GM03348 (cell line): Measurements from ENCODE around the gene ARHGEF19.
A peak's percentile ranks its signal among the peaks of the same experiment; 100 is the strongest.
"Not testable (repeated sequence)": the region's sequence is repeated elsewhere in the genome, so short reads cannot be mapped to it uniquely, and the experiment has no call there.

Source experiments
- DNase-seq: peaks from one replicate; pipeline ENCODE4 v3.0.0; 2012; ENCODE audit warnings: low spot score

ARHGEF19 gene

DNA sequence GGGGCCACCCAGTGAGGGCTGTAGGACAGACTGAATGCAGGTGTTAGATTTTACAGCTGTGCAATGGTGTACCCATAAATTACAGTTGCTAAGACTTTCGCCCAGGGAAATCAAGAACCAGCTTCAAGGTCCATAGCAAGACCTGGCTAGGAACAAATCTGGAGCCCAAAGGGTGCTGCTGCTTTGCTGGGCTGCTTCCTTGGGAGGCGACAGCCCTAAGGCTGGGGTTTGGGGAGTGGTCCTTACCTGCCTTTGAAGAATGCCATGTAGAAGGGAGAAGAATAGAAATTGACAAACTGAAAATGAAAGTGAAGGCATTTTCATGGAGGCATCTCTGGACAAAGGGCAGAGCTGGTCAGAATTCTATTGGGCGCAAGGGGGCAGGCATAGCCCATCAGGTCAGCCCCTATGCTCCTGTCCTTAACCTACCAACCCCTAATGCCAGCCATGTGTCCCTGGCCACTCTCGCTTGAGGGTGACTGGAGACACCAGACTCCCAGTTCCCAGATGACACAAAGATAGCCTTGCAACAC is 7.6 kb upstream of the ARHGEF19 start:
- DNase-seq: no peak

DNA sequence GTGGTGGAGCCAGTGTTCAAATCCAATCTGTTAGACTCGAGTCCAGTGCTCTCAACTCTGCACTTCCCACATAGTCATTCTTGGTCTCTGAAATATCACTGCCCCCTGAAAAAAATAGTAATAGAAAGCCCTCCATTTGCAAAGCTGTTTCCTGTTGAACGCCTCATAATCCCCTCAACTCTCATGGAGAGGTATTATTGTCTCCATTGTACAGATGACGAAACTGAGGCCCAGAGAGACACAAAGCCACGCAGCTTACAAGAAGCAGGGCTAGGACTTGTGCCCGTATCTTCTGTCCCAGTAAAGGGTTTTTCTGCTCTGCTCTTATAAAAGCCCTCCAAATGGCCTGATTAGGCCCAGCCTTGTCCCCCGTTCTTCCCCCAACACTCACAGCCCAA is 6.2 kb upstream of the ARHGEF19 start:
- DNase-seq: no peak

DNA sequence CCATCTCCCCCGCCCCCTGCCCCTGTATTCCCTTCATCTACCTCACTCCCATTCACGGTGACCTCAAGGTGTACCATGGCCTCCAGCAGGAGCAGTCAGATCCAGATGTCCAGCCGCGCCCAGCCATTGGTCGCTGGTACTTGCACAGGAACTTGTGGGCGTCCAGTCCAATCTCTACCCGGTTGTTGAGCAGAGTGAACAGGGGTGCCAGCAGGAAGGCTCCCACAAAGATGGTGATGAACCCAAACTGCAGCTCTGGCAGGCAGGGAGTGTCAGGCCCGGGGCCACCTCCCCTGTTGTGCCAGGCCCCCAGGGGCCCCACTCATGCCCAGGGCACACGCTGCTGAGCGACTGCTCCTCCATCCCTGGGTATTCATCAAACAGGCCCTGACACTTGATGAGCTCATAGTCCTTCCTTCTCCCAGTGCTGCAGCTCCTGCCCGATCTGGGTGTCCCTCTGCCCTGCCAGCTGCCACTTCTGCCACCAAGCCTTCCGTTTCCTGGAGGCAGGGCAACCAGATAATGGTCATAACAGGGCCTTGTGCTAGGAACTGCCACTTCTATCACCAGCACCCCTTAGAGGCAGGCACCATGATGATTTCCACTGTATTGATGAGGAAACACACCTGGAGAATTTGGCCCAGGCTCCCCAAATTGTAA is 5.7 kb upstream of the ARHGEF19 start:
- no peak for DNase-seq

DNA sequence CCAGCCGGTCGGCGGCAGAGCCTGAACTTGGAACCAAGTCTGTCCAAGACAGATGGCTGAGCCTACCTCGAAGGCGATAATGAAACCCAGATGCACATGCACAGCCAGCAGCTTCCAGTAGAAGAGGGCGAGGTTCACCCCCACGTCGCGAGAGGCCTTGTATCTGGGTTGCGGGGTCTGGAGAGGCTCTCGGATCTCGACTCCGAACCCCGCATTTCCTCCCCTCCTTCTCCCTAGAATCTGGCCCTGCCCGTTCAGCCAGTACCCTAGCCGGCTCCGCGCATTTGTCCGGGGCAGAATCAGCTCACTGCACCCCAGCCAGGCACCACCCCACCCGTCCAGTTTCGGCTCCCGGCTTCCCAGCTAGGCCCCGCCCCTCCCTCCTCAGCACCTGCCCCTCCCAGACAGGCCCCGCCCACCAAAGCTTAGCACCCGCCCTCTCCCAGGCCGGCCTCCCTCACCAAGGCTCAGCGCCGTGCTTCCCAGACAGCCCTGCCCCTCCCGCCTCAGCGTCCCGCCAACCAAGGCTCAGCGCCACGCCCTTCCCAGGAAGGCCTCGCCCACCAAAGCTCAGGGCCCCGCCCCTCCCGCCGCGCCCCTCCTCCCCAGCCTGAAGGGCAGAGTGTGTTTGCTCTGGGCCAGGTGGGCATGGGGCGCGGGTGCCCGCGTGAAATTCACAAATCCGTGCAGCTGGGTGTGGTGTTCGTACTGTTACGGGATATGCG is 4.8 kb upstream of the ARHGEF19 start:
- peak; percentile 99 for DNase-seq

DNA sequence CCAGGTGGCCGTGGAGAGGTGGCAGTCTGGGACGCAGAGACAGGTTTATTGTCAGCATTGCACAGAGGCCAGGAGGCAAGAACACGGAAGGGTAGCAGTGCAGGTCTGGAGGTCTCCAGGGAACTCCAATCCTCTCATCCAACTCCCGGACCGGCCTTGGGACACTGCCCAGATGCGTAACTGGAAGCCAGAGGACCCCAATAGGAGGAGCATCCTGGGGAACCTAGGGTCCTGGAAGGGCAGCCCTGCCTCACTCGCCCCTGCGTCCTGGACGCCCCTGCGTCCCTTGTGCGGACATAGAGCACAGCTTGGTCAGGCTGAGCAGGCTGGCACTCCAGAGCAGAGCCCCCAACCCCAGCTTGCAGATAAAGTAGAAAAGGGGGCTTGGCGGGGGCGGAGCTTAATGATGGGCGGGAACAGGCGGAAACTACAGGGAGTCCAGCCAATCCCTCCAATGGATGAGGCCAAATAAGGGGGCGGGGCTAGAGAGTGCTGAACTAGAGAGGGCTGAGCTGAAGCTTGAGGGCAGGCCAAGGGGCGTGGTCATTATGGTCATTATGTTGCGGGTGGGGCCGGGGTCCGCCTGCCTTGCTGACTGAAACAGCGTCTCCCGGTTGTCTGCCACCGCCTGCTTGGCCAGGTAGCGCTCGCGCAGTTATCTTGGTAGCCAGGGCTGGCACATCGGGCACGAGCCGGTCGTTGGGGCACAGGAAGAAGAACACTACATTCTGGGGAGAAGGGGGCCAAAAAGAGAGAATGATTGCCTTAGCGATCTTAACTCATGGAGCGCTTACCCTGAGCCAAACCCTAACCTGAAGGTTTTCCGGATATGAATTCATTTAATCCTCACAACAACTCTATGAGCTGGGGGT is 3.7 kb upstream of the ARHGEF19 start:
- DNase-seq: peak; percentile 67

DNA sequence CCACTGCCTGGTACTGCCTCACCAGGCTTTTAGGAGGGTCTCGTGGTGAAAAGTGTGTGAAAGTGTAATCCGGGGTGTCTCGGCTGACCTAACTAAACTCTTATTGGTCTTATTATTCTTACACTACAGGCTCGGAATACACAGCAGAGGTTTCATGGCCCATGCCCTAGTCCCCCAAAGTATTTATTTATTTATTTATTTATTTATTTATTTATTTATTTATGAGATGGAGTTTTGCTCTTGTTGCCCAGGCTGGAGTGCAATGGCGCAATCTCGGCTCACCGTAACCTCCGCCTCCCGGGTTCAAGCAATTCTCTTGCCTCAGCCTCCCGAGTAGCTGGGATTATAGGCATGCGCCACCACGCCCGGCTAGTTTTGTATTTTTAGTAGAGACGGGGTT is 2.8 kb upstream of the ARHGEF19 start:
- DNase-seq: not testable (repeated sequence)

DNA sequence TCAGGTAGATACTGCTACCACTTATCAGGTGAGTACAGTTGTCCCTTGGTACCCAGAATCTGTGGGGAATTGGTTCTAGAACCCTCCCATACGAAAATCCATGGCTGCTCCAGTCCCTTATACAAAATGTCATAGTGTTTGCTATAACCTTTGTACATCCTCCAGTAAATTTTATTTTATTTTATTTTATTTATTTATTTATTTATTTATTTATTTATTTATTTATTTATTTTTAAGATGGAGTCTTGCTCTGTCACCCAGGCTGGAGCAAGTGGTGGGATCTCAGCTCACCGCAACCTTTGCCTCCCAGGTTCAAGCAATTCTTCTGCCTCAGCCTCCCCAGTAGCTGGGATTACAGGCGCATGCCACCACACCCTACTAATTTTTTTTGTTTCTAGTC is 1.1 kb upstream of the ARHGEF19 start:
- not testable (repeated sequence) for DNase-seq

DNA sequence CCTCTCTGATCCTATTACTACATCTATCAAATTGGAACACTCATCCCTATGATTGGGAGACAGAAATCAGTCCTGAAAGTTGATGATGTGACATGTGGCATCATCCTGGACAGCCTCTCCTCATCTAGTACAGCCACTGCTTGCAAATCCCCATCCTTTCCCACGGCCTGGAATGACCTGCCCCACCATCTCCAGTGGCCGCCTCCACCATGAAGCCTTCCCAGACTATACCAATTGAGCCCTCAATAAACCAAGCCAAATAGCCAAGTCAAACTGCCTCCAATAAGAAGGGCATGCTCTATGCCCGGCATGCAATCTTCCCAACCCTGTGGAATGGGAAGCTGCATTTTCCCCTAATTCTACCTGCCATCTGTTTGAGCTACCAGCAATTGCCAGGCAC is 561 bp upstream of the ARHGEF19 start:
- DNase-seq: no peak

DNA sequence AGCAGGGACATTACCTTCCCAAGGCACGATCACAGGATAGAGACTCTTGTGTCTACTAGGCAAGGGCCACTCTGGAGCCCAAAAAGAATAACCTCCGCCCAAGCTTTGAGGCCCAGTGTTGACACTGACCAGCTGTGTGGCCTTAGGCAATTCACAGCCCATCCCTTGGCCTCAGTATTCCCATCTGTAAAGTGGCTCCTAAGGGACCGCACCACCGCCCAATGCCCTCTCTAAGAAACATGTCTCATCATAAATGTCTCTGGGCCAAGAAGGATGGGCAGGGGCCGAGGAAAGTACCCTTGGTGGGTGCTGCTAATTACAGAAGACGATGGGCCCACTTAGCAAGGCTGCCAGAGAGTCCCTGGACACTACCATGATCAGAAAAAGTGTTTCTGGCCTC is 628 bp downstream of the ARHGEF19 start:
- no peak for DNase-seq

DNA sequence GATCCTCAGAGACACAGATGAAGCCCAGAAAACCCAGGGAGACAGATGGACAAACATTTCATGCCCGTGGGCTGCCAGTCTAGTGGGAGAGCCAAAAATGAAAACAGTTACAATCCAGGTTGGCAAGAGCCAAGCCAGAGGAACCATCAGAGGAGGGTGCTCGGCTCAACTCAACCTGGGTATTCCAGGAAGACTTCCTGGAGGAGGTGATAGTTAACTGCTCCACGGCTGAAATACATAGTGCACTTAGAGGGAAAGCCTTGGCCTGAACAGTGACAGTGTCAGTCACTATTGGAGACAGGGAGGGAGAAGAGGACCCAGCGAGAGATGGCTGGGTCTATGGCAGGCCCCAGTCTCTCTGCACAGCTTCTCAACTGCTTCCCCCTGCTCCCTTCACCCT is 1.9 kb downstream of the ARHGEF19 start:
- no peak for DNase-seq

DNA sequence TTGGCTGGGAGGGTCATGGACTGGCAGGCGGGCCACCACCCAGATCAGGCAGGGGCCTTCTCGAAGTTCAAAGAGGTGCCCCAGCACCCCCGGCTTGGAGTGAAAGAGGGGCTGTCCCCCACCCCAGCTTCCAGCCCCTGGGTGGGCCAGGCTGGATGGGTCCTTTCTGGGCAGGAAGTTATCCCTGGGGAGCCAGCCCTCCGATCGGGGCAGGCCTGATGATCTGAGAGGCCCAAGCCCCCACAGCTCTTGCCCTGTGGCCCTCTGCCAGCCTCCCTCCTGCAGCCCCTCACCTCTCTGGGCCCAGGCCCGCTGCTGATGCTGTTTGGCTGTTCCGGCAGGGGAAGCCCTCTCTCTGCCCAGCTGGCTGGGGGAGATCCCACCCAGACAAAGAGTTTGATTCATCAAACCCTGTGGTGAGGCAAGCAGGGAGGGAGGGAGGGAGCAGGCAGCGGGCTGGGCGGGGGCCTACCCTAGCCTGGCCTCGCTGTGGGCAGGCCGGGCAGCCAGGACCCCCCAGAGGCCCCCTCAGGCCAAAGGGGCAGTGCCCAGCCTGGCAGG is 2.5 kb downstream of the ARHGEF19 start:
- no peak for DNase-seq

DNA sequence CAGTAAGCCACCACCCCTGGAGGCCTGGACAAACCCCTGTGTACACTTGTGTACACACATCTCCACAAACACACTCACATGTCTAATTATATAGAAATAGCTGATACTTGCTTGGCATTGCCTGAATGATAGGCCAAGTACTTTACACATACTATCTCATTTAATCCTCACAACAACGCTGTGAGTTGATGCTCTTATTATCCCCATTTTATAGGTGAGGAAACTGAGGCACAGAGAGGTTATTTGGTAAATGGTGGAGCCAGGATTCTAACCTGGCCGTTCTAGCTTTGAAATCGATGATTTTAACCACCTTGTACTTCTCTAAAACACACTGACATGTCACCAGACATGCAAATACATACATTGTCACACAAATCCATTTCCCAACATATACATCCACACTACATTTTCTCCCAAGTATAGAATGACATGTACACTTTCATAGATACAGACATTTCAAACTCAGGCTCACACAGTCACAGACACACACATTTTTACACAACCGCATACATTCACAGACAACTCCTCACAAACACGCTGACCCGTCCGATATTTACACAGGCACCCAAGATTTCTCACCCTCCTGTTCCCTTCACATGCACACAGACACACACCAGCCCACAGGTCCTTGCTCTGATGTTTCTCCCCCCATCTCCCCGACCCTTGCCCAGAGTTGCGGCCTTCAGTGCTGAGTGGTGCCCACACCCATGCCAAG is 3.2 kb downstream of the ARHGEF19 start:
- DNase-seq: no peak

DNA sequence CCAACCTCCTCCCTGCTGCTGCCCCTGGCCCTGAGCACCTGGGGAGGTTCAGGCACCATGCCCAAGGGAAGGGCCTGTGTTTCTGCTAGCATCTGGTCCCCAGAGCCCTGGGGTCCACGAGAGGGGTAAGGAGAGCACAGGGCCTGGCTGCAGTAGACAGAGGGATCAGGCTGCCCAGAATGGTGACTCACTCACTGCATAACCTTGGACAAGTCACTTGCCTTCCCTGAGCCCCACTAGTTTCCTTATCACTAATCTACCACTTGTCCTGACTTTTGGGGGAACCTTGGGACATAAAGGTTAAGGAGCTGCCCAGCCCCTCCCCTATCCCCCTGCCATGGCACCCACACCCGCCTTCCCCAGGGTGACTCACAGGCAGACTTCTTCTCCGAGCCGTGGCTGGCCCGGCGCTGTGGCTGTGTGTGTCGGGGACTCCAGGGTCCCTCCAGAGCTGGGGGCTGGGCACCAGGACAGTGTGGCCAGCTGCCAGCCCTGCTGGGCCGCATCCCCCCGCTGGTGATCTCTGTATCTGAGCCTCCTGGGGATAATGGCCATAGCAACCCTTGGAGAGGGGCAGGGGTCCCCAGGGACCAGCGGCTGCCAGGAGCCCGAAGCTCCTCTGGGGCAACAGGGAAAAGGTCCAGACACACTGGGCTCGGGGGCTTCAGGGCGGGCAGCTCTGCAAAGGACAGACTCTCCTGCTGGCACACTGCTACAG is 4.0 kb downstream of the ARHGEF19 start:
- no peak for DNase-seq

DNA sequence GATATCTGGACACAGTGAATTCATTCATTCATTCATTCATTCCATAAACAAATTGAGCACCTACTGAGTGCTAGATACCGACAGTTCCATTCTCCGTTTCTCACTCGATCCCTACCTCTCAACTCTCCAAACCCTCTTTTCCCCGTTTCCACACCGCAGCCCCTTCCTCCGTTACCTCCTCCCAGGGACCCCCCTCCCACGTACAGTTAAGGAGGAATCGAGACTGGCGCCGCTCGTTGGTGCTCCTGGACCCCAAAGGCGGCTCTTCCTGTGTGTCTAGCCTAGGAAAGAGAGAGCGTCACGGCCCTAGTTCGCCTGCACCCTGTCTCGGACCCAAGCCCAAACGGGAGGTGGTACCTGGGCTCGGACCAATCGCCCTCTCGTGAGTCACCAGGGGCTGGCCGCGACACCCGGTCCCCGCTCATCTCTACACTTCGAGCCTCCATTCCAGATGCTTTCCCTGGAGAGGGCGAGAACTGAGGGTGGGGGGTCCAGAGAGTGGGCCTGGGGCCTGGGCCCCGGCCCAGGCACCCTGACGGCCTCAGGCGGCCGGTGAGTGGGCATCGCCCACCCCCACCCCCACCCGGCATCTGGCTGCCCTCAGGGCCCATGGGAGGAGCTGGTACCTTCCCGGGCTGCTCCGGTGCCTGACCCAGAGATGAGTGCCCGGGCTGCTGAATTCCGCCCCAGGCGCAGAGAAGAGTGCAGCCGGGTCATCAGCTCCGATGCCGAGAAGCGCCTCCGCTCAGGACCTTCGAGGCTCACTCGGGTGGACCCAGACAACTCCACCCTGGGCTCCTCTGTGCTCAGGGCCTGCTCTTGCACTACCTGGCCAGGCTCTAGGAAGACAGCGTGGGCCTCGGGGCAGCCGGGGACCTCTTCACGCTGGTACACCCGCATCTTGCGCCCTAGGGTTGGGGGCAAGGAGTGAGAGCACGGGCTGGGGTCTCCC is 4.9 kb downstream of the ARHGEF19 start:
- DNase-seq: peak; percentile 17

DNA sequence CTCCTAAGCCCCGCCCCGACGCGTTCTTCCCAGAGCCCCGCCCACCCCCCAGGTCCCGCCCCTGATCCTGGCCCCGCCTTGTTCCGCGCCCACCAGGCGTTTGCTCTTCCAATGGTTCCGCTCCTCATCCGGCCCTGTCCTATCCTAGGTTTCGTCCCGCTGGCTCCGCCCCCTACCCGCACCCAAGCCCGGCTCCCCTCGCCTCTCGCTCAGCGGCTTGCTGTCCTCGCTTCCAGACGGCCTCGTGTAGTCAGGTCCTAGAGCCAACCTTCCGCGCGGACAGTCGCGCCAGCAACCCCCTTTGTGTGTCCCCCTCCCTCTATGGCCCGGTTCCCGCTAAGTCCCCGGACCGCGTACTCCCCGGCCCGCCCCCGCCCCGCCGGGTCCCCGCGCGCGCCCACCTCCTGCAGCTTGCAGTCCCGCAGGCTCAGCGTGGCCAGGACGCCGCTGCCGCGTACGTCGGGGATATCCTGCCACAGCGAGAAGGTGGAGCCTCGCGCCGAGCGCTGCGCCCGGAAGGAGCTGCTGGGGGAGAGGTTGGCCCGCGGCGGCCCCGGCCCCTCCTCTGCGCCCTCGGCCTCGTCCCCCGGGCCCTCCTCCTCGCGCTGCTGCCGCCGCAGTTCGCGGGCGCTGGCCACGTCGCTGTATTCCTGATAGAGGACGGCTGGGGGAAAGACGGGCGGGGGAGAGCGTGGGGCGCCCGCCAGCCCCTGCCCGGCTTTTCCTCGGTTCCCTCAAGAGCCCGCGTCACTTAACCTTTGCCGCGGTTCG is 5.7 kb downstream of the ARHGEF19 start:
- peak; percentile 98 for DNase-seq

DNA sequence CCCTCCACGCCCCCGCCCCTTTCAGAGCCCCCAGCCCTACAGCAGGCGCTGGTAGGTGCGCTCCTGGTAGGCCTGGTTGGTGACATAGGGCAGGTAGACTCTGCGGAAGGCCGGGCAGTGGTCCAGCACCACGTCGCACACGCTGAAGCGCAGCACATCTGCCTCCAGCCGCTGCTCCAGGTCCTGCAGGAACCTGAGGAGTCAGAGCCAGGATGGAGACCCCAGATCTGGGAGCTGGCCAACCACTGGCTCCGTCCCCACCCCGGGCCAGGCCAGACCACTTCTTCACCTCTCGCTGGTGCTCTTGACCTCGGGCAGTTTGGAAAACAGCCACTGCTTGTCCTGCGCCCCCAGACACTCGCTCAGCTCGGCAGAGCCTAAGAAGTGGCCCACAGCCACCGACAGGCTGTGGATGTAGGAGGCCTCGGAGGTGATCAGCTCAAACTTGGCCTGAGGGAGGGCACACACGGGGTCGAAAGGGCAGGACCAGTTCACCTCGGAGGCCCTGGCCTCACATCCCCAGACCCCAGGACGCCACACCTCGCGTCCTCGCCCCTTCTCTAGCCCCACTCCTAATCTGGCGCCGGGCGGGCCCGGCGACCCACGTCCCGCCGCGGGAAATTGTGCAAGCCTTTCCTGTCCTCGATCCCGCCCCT is 6.4 kb downstream of the ARHGEF19 start:
- DNase-seq: no peak

DNA sequence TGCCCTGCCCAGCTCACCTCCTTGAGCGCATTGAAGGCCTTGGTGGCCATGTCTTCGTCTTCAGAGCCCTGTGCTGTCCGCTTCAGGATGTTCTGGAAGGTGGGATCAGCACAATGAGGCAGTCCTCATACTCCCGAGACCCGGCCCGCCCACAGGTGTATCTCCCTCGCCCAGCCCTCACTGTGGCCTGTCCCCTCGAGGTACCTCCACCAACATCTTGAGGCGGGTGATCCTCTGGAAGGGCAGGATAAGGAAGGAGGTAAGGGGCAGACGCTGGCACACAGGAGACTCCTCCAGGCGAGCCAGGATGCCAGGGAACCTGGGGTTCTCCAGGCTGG is 7.1 kb downstream of the ARHGEF19 start:
- no peak for DNase-seq

DNA sequence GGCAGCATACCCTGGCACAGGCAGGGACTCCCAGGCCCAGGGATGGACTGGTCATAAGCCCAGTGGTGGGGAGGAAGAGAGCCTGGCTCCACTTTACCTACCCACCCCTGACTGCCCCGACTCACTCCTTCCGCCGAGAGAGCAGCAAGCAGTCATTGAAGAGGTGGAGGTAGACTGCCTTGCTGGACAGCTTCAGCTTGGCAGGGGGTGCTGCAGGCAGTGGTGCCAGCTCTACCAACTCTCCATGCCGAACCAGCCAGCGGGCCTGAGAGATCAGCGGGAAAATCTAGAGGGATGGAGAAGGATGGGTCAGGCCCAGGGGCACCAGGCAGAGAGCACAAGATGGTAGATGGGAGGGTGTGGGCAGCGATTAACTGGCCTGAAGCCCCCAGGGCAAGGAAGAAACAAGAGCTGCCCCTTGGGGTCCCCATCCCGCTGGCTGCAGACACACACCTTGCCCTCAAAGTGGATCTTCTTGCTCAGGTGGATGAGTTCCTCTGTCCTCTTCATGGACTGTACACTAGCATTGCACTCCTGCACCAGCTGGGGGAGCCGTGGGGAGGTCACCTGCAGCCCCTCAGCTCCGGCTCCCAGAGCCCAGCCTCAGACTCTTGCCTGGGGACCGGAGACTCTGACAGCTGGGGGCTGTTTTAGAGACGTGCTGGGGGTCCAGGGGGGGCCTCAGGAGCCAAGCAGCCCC is 7.7 kb downstream of the ARHGEF19 start:
- no peak for DNase-seq
